Measurements from ENCODE around the gene KAT5. TPM values are rescaled to one million over a fixed set of nuclear protein-coding genes. Genes with fewer than 3 reads are reported as not detected.

Gene KAT5
- total and polyA plus RNA-seq, 2 experiments from 2014 or later, result 33.3 to 34.8 TPM

- TF ChIP-seq, protein P1, sequence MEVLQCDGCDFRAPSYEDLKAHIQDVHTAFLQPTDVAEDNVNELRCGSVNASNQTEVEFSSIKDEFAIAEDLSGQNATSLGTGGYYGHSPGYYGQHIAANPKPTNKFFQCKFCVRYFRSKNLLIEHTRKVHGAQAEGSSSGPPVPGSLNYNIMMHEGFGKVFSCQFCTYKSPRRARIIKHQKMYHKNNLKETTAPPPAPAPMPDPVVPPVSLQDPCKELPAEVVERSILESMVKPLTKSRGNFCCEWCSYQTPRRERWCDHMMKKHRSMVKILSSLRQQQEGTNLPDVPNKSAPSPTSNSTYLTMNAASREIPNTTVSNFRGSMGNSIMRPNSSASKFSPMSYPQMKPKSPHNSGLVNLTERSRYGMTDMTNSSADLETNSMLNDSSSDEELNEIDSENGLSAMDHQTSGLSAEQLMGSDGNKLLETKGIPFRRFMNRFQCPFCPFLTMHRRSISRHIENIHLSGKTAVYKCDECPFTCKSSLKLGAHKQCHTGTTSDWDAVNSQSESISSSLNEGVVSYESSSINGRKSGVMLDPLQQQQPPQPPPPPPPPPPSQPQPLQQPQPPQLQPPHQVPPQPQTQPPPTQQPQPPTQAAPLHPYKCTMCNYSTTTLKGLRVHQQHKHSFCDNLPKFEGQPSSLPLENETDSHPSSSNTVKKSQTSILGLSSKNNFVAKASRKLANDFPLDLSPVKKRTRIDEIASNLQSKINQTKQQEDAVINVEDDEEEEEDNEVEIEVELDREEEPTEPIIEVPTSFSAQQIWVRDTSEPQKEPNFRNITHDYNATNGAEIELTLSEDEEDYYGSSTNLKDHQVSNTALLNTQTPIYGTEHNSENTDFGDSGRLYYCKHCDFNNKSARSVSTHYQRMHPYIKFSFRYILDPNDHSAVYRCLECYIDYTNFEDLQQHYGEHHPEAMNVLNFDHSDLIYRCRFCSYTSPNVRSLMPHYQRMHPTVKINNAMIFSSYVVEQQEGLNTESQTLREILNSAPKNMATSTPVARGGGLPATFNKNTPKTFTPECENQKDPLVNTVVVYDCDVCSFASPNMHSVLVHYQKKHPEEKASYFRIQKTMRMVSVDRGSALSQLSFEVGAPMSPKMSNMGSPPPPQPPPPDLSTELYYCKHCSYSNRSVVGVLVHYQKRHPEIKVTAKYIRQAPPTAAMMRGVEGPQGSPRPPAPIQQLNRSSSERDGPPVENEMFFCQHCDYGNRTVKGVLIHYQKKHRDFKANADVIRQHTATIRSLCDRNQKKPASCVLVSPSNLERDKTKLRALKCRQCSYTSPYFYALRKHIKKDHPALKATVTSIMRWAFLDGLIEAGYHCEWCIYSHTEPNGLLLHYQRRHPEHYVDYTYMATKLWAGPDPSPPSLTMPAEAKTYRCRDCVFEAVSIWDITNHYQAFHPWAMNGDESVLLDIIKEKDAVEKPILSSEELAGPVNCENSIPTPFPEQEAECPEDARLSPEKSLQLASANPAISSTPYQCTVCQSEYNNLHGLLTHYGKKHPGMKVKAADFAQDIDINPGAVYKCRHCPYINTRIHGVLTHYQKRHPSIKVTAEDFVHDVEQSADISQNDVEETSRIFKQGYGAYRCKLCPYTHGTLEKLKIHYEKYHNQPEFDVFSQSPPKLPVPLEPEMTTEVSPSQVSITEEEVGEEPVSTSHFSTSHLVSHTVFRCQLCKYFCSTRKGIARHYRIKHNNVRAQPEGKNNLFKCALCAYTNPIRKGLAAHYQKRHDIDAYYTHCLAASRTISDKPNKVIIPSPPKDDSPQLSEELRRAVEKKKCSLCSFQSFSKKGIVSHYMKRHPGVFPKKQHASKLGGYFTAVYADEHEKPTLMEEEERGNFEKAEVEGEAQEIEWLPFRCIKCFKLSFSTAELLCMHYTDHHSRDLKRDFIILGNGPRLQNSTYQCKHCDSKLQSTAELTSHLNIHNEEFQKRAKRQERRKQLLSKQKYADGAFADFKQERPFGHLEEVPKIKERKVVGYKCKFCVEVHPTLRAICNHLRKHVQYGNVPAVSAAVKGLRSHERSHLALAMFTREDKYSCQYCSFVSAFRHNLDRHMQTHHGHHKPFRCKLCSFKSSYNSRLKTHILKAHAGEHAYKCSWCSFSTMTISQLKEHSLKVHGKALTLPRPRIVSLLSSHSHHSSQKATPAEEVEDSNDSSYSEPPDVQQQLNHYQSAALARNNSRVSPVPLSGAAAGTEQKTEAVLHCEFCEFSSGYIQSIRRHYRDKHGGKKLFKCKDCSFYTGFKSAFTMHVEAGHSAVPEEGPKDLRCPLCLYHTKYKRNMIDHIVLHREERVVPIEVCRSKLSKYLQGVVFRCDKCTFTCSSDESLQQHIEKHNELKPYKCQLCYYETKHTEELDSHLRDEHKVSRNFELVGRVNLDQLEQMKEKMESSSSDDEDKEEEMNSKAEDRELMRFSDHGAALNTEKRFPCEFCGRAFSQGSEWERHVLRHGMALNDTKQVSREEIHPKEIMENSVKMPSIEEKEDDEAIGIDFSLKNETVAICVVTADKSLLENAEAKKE (CRISPR knock-in tag; IDR thresholded peaks at IDR 0.05), result no peak
- TF ChIP-seq ZNF114 (CRISPR knock-in tag; IDR thresholded peaks at IDR 0.05) (no peak), STAT1 (IDR thresholded peaks at IDR 0.05; ENCODE audit: unreplicated experiment) (no peak), NANOG (IDR thresholded peaks at IDR 0.05; ENCODE audit: borderline replicate concordance) (no peak), EZH2 (IDR thresholded peaks at IDR 0.05; ENCODE audit: low read depth, unreplicated experiment) (no peak), EZH2phosphoT487 (IDR thresholded peaks at IDR 0.05; ENCODE audit: unreplicated experiment) (no peak)
Observed at GRCh38 chr11:65727865-65728264, 15.8 kb downstream of the KAT5 start (continued).

DNA sequence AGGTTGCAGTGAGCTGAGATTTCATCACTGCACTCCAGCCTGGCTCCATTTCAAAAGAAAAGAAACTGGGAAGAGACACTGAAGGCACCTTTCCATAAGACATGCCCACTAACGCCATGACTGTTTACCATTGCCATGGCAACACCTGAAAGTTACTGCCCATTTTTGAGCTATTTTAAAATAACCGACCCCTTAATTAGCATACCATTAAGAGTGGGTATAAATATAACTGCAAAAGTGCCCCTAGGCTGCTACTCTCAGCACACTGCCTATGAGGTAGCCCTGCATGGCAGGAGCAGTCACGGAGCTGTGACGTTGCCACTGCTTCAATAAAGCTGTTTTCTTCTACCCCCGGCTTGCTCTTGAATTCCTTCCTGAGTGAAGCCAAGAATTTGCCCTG lies 18.4 kb downstream of the KAT5 start:
- DNase-seq (ENCODE audit: low spot score), result no peak
- ATAC-seq, result no peak
- TF ChIP-seq CREB1 (CRISPR knock-in tag; IDR thresholded peaks at IDR 0.05; ENCODE audit: low read depth), result no peak
- no peak for TF ChIP-seq POLR2AphosphoS5 (IDR thresholded peaks at IDR 0.05; ENCODE audit: low read depth)
- no peak for TF ChIP-seq EZH2 (IDR thresholded peaks at IDR 0.05; ENCODE audit: low read depth, unreplicated experiment)
- TF ChIP-seq STAT1 (IDR thresholded peaks at IDR 0.05; ENCODE audit: unreplicated experiment), result no peak
- TF ChIP-seq ZNF114 (CRISPR knock-in tag; IDR thresholded peaks at IDR 0.05), result no peak
- TF ChIP-seq, protein P2, sequence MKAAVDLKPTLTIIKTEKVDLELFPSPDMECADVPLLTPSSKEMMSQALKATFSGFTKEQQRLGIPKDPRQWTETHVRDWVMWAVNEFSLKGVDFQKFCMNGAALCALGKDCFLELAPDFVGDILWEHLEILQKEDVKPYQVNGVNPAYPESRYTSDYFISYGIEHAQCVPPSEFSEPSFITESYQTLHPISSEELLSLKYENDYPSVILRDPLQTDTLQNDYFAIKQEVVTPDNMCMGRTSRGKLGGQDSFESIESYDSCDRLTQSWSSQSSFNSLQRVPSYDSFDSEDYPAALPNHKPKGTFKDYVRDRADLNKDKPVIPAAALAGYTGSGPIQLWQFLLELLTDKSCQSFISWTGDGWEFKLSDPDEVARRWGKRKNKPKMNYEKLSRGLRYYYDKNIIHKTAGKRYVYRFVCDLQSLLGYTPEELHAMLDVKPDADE (IDR thresholded peaks at IDR 0.05), result no peak
- no peak for TF ChIP-seq NANOG (IDR thresholded peaks at IDR 0.05; ENCODE audit: borderline replicate concordance)
- no peak for TF ChIP-seq JUNB (IDR thresholded peaks at IDR 0.05; ENCODE audit: unreplicated experiment)
- TF ChIP-seq, protein P3, sequence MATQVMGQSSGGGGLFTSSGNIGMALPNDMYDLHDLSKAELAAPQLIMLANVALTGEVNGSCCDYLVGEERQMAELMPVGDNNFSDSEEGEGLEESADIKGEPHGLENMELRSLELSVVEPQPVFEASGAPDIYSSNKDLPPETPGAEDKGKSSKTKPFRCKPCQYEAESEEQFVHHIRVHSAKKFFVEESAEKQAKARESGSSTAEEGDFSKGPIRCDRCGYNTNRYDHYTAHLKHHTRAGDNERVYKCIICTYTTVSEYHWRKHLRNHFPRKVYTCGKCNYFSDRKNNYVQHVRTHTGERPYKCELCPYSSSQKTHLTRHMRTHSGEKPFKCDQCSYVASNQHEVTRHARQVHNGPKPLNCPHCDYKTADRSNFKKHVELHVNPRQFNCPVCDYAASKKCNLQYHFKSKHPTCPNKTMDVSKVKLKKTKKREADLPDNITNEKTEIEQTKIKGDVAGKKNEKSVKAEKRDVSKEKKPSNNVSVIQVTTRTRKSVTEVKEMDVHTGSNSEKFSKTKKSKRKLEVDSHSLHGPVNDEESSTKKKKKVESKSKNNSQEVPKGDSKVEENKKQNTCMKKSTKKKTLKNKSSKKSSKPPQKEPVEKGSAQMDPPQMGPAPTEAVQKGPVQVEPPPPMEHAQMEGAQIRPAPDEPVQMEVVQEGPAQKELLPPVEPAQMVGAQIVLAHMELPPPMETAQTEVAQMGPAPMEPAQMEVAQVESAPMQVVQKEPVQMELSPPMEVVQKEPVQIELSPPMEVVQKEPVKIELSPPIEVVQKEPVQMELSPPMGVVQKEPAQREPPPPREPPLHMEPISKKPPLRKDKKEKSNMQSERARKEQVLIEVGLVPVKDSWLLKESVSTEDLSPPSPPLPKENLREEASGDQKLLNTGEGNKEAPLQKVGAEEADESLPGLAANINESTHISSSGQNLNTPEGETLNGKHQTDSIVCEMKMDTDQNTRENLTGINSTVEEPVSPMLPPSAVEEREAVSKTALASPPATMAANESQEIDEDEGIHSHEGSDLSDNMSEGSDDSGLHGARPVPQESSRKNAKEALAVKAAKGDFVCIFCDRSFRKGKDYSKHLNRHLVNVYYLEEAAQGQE (IDR thresholded peaks at IDR 0.05; ENCODE audit: unreplicated experiment), result no peak
- TF ChIP-seq ZNF331 (CRISPR knock-in tag; IDR thresholded peaks at IDR 0.05; ENCODE audit: low read depth), result no peak
- TF ChIP-seq CTCF (conservative IDR thresholded peaks at IDR 0.05; ENCODE audit: low read depth in 2 of 2), result no peak

More for the DNA sequence above, 18.4 kb downstream of the KAT5 start:
- peaks cover 3% of the 10 kb centered on the region for H3K27me3 Mint-ChIP-seq (ENCODE audit: insufficient read depth, low read depth, poor library complexity)
- no peak overlapping the region for H3K4me3 ChIP-seq
- no peaks in the 10 kb centered on the region for H3K79me2 ChIP-seq (replicated peaks; ENCODE audit: insufficient read depth)
- no peaks in the 10 kb centered on the region for H3K4me1 Mint-ChIP-seq
- H3F3A ChIP-seq (replicated peaks; ENCODE audit: low read depth), result no peaks in the 10 kb centered on the region
- peaks cover 22% of the 10 kb centered on the region for H3K9me3 Mint-ChIP-seq
- no peak overlapping the region for H3K4me3 Mint-ChIP-seq
- H3K27me3 ChIP-seq (ENCODE audit: insufficient read depth), result no peaks in the 10 kb centered on the region
- no peak overlapping the region for H3K4me2 ChIP-seq
- H3K27ac Mint-ChIP-seq, result no peak overlapping the region
- no peak overlapping the region for H3K27ac ChIP-seq (ENCODE audit: low read depth)
- no peaks in the 10 kb centered on the region for H3K9me2 ChIP-seq (ENCODE audit: insufficient read depth)
- H2AFZ ChIP-seq, result no peak overlapping the region
- H3K36me3 ChIP-seq (ENCODE audit: insufficient read depth), result no peaks in the 10 kb centered on the region
- no peaks in the 10 kb centered on the region for H4K20me1 ChIP-seq (replicated peaks; ENCODE audit: insufficient read depth)
- no peaks in the 10 kb centered on the region for H3K4me1 ChIP-seq (ENCODE audit: insufficient read depth)
- no peaks in the 10 kb centered on the region; the same call in 2 of the 3 replicates for H3K36me3 Mint-ChIP-seq (ENCODE audit: low read depth)

All from GM23338 (cell line).